Type B pancreatic cell (in vitro differentiated cells): ENCODE data around the gene UTP11. TPM values are rescaled to one million over a fixed set of nuclear protein-coding genes. Genes with fewer than 3 reads are reported as not detected.

Experiments used
- DNase-seq: peaks from one replicate; pipeline ENCODE4 v3.0.0; 2021; ENCODE audit warnings: mixed read lengths; ENCODE audit not compliant: unreplicated experiment; ENCODE audit errors: extremely low spot score
- H3K27ac Mint-ChIP-seq: 2 replicates; pipeline ENCODE4 v1.8.0; 2021; ENCODE audit warnings: mild to moderate bottlenecking, mixed read lengths
- H3K27me3 Mint-ChIP-seq: 2 replicates; pipeline ENCODE4 v1.8.0; 2021; ENCODE audit warnings: mixed read lengths
- H3K36me3 Mint-ChIP-seq: 2 replicates; pipeline ENCODE4 v1.8.0; 2021; ENCODE audit warnings: mixed read lengths
- H3K4me1 Mint-ChIP-seq: one replicate; pipeline ENCODE4 v1.8.0; 2021; ENCODE audit warnings: mixed read lengths; ENCODE audit not compliant: unreplicated experiment
- H3K4me3 Mint-ChIP-seq: 2 replicates; pipeline ENCODE4 v1.8.0; 2021; ENCODE audit warnings: mild to moderate bottlenecking, mixed read lengths
- H3K9me3 Mint-ChIP-seq: 2 replicates; pipeline ENCODE4 v1.8.0; 2021; ENCODE audit warnings: mixed read lengths
- total RNA-seq: library from RNA; stranded (reverse); gene quantifications from 2 replicates; pipeline ENCODE4 v1.2.1, GENCODE V29; 2021; ENCODE audit warnings: low replicate concordance
- TF ChIP-seq, protein P1 (sequence below): fragments of 200-600 bp; sonication (generic); conservative IDR thresholded peaks from 2 replicates; pipeline ENCODE4 v1.5.0; 2021; ENCODE audit warnings: antibody characterized with exemption, mild to moderate bottlenecking

Gene UTP11
- total RNA-seq, 1 donor from 2014 or later: 33.1 TPM

DNA sequence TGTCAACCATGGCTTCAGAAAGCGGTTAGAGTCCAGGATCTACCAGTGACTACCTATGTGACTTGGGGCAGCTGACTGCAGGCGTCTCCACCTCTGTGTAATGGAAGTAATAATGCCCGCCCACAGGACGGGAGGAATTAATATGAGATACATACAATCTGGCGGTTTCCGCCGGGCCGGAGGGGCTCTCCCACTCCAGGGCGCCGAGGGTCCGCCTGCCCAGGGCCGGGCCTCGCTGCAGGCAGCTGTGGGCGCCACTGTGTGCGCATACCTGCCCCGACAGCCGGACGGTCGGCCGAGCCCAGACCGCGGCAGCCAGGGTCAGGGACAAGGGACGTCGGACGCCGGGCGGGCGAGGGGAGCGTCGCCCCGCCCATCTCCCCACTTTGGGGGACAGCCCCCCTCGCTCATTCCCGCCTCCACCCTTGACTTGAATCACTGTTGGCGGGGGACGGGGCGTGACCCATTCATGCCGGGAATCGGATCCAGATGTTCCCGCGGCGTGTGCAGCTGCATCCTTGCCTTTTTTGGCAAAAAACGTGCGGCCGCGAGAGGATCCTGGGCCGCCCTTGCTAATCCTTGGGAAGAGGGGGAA is 16.7 kb upstream of the UTP11 start:
- DNase-seq: no peak
- TF ChIP-seq, protein P1, sequence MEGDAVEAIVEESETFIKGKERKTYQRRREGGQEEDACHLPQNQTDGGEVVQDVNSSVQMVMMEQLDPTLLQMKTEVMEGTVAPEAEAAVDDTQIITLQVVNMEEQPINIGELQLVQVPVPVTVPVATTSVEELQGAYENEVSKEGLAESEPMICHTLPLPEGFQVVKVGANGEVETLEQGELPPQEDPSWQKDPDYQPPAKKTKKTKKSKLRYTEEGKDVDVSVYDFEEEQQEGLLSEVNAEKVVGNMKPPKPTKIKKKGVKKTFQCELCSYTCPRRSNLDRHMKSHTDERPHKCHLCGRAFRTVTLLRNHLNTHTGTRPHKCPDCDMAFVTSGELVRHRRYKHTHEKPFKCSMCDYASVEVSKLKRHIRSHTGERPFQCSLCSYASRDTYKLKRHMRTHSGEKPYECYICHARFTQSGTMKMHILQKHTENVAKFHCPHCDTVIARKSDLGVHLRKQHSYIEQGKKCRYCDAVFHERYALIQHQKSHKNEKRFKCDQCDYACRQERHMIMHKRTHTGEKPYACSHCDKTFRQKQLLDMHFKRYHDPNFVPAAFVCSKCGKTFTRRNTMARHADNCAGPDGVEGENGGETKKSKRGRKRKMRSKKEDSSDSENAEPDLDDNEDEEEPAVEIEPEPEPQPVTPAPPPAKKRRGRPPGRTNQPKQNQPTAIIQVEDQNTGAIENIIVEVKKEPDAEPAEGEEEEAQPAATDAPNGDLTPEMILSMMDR: no peak
- H3K4me1 Mint-ChIP-seq: peaks cover 23% of the 10 kb centered on the region
- peak overlapping the region; percentile 80 for H3K4me3 Mint-ChIP-seq
- H3K27ac Mint-ChIP-seq: no peak overlapping the region
- H3K27me3 Mint-ChIP-seq: no peaks in the 10 kb centered on the region
- no peaks in the 10 kb centered on the region for H3K9me3 Mint-ChIP-seq
- H3K36me3 Mint-ChIP-seq: no peaks in the 10 kb centered on the region

DNA sequence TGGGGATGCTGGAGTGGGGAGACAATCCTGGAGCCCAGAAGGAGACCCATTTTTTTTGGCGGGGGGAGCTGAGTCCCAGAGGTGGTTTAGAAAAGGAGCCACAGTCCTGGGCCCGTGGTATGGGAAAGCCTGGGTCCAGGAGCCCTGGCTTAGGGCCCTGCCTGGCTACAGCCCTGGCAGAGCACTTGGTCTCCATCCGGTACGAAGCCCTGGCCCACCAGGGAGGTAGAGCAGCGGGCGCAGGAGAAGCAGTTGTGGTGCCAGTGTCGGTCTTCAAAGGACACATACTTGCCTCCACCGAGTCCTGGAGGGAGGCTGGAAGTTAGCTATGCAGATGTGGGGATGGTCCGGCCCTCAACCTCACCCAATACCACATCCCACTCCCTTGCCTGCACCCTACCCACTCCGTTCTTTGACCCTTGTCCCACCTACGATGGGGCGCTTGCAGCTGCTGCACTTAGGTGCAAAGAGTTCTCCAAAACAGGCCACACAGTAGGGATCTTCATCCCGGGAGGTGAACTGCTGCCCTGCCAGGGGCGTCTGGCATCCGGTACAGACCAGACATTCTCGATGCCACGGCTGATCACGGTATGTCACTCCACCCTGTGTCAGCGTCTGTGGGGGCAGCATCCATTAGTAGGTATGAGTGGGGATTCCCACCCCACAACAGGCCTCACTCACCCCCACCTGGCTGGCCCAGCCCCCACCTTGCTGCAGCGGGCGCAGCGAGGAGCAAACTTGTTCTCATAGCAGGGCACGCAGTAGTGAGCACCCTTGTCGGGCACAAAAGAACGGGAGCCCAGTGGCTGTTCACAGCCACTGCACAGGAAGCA is 15.1 kb upstream of the UTP11 start:
- no peak for DNase-seq
- Mint-ChIP-seq H3K4me1 (peaks cover 23% of the 10 kb centered on the region), H3K9me3 (no peaks in the 10 kb centered on the region), H3K36me3 (no peaks in the 10 kb centered on the region), H3K27me3 (no peaks in the 10 kb centered on the region), H3K4me3 (no peak overlapping the region), H3K27ac (no peak overlapping the region)
- TF ChIP-seq, protein P1: no peak

DNA sequence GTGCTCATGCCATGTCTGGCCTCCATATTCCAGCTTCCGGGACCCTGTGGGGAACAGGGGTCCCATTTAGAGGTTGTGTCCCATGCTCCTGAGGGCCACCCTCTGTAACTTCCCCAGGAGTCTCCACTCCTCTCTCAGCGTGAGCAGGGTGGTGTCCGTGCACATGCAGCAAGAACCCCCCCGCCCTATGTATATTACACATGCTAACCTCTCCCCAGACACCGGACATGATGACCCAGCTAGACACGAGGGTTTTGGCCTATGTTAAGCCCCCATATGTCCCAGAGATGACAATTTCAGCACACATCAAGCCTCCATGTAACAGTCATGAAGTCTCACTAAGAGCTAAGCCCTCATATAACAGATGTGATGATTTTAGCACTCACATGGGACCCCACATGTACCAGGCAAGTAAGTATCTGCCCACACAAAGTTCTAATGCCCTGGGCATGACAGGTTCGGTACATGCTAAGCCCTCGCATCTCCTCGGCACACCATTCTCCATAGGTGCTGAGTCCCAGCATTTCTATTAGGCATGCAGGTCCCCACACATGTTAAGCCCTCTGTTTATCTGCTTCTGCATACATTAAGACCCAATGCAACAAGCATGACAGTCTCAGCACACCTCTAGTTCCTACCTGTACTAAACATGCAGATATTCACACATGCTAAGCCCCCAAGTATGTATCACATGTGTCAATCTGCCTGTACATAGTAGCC is 14.3 kb upstream of the UTP11 start:
- TF ChIP-seq, protein P1: no peak

DNA sequence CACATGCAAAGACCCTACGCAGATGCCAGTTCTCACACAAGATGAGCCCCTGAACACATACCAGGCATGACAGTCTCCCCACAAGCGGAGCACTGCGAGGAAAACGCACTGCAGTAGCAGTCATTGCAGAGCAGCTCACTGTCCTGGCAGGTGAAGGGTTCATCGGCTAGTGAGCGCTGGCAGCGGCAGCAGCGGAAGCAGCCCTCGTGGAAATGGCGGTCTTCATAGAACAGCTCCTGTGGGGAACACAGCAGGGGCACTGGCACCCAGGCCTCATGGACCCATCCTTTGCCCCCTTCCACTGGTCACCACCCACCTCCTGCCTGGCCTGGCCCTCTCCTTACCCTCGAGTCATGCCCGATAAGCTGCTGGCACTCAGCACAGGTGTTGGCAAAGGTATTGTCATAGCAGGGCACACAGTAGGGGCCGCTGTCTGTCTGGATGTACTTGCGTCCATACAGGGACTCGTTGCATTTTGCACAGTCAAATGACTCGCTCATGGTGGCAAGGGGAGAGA is 13.6 kb upstream of the UTP11 start:
- no peaks in the 10 kb centered on the region for H3K9me3 Mint-ChIP-seq
- no peaks in the 10 kb centered on the region for H3K27me3 Mint-ChIP-seq
- peaks cover 32% of the 10 kb centered on the region for H3K4me1 Mint-ChIP-seq
- H3K36me3 Mint-ChIP-seq: no peaks in the 10 kb centered on the region
- TF ChIP-seq, protein P1: no peak
- peak overlapping the region; percentile 60 for H3K4me3 Mint-ChIP-seq
- H3K27ac Mint-ChIP-seq: peak overlapping the region; percentile 89
- no peak for DNase-seq

More for the DNA sequence above, 14.3 kb upstream of the UTP11 start:
- peak overlapping the region; percentile 6 for H3K27ac Mint-ChIP-seq
- DNase-seq: no peak
- peaks cover 24% of the 10 kb centered on the region for H3K4me1 Mint-ChIP-seq
- peak overlapping the region; percentile 34 for H3K4me3 Mint-ChIP-seq
- no peaks in the 10 kb centered on the region for H3K27me3 Mint-ChIP-seq
- no peaks in the 10 kb centered on the region for H3K9me3 Mint-ChIP-seq
- no peaks in the 10 kb centered on the region for H3K36me3 Mint-ChIP-seq

DNA sequence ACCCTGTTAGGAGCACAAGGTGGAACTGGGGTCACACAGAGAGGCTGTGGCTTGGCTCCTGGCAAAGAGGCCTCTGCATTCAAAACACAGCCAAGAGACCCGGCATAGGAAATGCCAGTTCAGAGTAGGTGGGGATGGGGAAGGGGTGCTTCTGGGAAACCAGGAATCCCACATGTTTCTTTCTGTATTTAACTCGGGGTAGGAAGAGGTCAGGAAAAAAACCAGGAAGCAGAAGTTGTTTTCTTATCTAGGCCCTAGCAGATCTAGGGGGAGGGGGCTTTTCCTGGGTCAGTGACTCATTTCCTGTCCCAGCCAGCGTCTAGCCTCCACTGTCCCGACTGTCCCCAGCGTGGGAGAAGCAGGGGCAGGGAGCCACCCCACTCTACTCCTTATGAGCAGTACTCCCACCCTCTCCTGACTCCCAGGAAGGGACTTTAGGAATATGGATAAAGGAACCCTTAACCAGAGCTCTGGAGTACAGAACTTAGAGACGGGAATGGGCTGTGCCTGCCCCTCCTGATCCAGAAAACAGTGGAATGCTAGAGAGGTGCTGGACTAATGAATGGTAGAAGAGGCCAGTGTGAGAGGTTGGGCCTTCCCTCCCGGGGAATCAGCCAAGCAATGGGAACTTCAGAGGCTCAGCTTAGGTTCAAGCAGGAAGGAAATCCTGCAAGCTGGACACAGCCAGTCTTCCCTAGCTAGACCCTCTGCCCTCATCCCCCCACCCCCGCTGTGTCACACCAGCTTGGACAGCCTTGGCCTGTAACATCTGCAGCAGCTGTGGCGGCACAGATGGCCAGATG is 12.9 kb upstream of the UTP11 start:
- H3K4me1 Mint-ChIP-seq: peaks cover 38% of the 10 kb centered on the region
- H3K27me3 Mint-ChIP-seq: peaks cover 5% of the 10 kb centered on the region
- H3K36me3 Mint-ChIP-seq: no peaks in the 10 kb centered on the region
- H3K4me3 Mint-ChIP-seq: peak overlapping the region; percentile 68
- DNase-seq: no peak
- TF ChIP-seq, protein P1: no peak
- no peaks in the 10 kb centered on the region for H3K9me3 Mint-ChIP-seq
- H3K27ac Mint-ChIP-seq: peak overlapping the region; percentile 89
